AG09319 (cell line): ENCODE measurements around the gene AICDA.
"Not testable (repeated sequence)": the region's sequence is repeated elsewhere in the genome, so short reads cannot be mapped to it uniquely, and the experiment has no call there.

ENCODE experiments used
- DNase-seq: peaks from one replicate; pipeline ENCODE4 v3.0.0-alpha.2; 2010; ENCODE audit warnings: low read depth; ENCODE audit errors: extremely low read depth
- CTCF ChIP-seq: IDR thresholded peaks from 2 replicates; pipeline ENCODE4 v1.5.1; 2011; ENCODE audit warnings: low read depth, mild to moderate bottlenecking, inconsistent platforms, low read length, moderate library complexity

AICDA gene

GRCh38 chr12:8644345-8645248, 31.9 kb upstream of the AICDA start:
- no peak for DNase-seq
- TF ChIP-seq CTCF = no peak

DNA sequence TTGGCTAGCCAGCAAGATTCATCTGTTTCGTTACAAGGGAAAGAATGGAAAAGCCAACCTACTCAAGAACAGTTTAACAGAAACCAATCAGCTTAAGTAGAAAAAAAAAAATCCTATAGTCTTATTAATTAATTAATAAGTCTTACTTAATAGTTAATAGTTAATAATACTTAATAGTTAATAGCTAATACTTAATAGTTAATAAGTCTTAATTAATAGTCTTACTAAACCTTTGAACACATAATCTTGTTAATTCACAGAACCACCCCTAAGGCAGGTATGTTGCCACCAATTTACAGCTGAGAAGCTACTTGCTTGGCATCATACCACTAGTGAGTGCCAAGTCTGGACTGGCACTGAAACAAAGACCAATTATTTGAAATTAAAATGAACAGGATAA, 30.1 kb upstream of the AICDA start:
- no peak for TF ChIP-seq CTCF
- no peak for DNase-seq

GRCh38 chr12:8639936-8640335, 27.3 kb upstream of the AICDA start:
- TF ChIP-seq CTCF = no peak
- DNase-seq = no peak

GRCh38 chr12:8638951-8639350, 26.3 kb upstream of the AICDA start:
- no peak for DNase-seq
- no peak for TF ChIP-seq CTCF

DNA sequence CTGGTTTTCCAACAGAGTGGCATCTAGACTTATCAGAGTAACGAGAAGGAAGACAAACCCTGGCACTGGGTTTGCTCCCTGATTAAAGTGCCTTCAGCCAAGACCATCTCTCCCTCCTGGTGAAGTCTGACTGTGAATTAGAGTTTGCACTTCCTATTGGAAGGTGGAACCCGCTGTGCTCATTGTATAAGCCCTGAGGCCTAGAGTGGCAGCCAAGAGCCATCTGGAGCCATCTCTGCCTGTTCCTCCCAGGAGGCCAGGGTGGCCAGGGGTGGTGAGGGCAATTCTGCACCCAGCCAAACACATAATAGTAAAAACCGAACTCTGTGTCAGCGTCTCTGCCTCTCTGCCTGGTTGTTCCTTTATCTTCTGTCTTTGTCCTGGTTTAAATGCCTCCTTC, 25.0 kb upstream of the AICDA start:
- TF ChIP-seq CTCF = no peak
- DNase-seq = no peak

- no peak for DNase-seq
- TF ChIP-seq CTCF = no peak
Measured at GRCh38 chr12:8637244-8637643, 24.6 kb upstream of the AICDA start.

- TF ChIP-seq CTCF = no peak
- no peak for DNase-seq
Measured at GRCh38 chr12:8636581-8636980, 23.9 kb upstream of the AICDA start.

DNA sequence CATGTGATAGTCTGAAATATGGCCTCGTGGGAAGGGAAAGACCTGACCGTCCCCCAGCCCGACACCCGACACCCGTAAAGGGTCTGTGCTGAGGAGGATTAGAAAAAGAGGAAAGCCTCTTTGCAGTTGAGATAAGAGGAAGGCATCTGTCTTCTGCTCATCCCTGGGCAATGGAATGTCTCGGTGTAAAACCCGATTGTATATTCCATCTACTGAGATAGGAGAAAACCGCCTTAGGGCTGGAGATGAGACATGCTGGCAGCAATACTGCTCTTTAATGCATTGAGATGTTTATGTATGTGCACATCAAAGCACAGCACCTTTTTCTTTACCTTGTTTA, 23.3 kb upstream of the AICDA start:
- DNase-seq = not testable (repeated sequence)

GRCh38 chr12:8635342-8636006, 22.8 kb upstream of the AICDA start:
- not testable (repeated sequence) for DNase-seq
